Activated naive CD8-positive, alpha-beta T cell (primary cell): ENCODE measurements around the gene LUC7L3.
"Not testable (repeated sequence)": the region's sequence is repeated elsewhere in the genome, so short reads cannot be mapped to it uniquely, and the experiment has no call there.

ENCODE experiments used
- H3K27ac Mint-ChIP-seq: one replicate; pipeline ENCODE4 v1.8.0; 2021; ENCODE audit warnings: mixed read lengths
- H3K27me3 Mint-ChIP-seq: one replicate; pipeline ENCODE4 v1.8.0; 2021; ENCODE audit warnings: mixed read lengths
- H3K36me3 Mint-ChIP-seq: one replicate; pipeline ENCODE4 v1.8.0; 2021; ENCODE audit warnings: mixed read lengths
- H3K4me1 Mint-ChIP-seq: one replicate; pipeline ENCODE4 v1.8.0; 2021; ENCODE audit warnings: low read depth, mixed read lengths
- H3K4me3 Mint-ChIP-seq: one replicate; pipeline ENCODE4 v1.8.0; 2021; ENCODE audit warnings: mild to moderate bottlenecking, mixed read lengths
- H3K9me3 Mint-ChIP-seq: one replicate; pipeline ENCODE4 v1.8.0; 2021; ENCODE audit warnings: low read depth, mixed read lengths

Gene LUC7L3, protein sequence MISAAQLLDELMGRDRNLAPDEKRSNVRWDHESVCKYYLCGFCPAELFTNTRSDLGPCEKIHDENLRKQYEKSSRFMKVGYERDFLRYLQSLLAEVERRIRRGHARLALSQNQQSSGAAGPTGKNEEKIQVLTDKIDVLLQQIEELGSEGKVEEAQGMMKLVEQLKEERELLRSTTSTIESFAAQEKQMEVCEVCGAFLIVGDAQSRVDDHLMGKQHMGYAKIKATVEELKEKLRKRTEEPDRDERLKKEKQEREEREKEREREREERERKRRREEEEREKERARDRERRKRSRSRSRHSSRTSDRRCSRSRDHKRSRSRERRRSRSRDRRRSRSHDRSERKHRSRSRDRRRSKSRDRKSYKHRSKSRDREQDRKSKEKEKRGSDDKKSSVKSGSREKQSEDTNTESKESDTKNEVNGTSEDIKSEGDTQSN

DNA sequence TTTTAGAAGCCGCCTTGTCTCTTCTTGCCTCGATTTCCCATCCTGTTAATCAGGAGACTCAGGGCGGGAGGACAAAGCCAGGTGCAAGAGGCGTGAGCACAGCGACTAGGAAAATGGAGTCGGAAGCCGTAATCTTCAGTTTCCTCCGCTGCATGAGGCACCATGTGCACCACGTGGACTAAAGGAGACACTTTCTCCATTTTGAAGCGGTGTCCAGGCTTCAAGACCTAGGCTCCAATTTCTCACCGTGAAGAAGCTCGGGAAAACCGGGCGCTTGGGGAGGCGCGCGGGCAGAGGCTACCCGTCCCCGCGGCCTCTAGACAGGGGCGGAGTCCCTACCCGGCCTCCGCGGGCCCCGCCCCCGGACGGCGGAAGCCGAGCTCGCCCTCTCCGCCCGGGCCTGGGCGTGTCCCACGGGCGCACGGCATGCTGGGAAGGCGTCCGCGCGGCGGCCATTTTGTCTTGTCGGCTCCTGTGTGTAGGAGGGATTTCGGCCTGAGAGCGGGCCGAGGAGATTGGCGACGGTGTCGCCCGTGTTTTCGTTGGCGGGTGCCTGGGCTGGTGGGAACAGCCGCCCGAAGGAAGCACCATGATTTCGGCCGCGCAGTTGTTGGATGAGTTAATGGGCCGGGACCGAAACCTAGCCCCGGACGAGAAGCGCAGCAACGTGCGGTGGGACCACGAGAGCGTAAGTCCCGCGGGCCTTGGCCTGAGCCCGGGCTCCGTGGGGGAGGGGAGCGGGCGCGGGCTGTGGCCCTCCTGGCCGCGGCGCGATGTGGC lies at the start of gene LUC7L3:
Gene LUC7L3, plus strand, starts transcription at position 460 of the 780 bp plus-strand sequence. Its CDS starts 130 bp downstream, at position 590.
- H3K4me1 Mint-ChIP-seq: peaks cover 26% of the 10 kb centered on the region
- H3K27ac Mint-ChIP-seq: peak within 1 kb of the TSS; percentile 99
- H3K36me3 Mint-ChIP-seq: peaks cover 9% of the 10 kb centered on the region
- H3K4me3 Mint-ChIP-seq: peak within 1 kb of the TSS; percentile 89
- H3K27me3 Mint-ChIP-seq: no peaks in the 10 kb centered on the region
- H3K9me3 Mint-ChIP-seq: no peaks in the 10 kb centered on the region

DNA sequence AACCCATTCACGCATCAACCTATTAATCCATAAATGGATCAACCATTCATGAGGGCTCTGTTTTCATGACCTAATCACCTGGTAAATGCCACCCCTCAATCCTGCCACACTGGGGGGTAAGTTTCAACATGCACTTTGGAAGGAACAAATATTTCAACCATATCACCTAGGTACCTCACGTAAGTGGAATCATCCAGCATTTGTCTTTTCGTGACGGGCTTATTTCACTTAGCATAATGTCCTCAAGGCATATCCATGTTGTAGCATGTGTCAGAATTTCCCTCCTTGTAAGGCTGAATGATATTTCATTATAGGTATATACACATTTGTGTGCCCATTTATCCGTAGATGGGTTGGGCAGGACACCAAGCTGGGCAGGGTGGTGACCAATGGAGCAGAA lies 47.3 kb upstream of the LUC7L3 start:
- H3K36me3 Mint-ChIP-seq: no peaks in the 10 kb centered on the region
- no peaks in the 10 kb centered on the region for H3K9me3 Mint-ChIP-seq
- no peak overlapping the region for H3K4me3 Mint-ChIP-seq
- no peak overlapping the region for H3K27ac Mint-ChIP-seq
- H3K27me3 Mint-ChIP-seq: no peaks in the 10 kb centered on the region
- no peaks in the 10 kb centered on the region for H3K4me1 Mint-ChIP-seq

DNA sequence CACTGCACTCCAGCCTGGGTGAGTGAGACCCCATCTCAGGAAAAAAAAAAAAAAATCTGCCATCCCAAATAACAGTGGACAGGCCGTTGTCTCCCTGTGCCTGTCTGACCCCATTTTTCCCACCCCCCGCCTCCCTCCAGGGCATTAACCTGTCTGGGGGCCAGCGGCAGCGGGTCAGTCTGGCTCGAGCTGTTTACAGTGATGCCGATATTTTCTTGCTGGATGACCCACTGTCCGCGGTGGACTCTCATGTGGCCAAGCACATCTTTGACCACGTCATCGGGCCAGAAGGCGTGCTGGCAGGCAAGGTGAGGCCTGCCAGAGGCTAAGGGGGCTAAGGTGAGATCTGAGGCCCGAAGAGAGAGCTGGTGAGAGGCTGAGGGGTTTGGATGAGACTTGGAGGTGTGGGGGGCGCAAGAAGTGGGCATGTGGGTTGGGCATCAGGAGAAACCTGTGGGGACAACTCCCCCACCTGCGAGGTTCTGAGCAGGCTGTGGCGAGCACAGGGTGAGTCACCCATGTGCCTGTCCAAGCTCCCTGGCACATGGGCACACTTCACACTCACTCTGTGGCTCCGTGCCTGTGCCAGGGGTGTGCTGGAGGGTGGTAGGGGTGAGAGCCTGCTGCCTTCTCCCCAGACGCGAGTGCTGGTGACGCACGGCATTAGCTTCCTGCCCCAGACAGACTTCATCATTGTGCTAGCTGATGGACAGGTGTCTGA lies 46.4 kb upstream of the LUC7L3 start:
- Mint-ChIP-seq H3K4me3 (no peak overlapping the region), H3K4me1 (no peaks in the 10 kb centered on the region), H3K9me3 (no peaks in the 10 kb centered on the region), H3K27me3 (peaks cover 3% of the 10 kb centered on the region), H3K36me3 (no peaks in the 10 kb centered on the region), H3K27ac (no peak overlapping the region)

DNA sequence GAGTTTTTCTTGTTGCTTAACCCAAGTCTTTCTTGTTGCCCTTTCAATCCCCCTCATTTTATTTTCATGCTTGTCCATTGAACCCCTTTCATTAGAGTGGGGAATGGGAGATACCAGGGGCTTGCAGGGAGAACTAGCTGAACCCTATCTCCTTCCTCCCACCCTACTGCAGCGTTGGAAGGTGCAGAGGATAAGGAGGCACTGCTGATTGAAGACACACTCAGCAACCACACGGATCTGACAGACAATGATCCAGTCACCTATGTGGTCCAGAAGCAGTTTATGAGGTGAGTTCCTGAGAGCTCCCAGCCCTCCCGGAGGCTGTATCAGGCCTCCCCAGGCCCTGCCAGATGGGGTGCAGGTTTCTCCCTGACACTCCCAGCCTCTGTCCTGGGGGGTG lies 44.2 kb upstream of the LUC7L3 start:
- Mint-ChIP-seq H3K36me3 (no peaks in the 10 kb centered on the region), H3K4me1 (no peaks in the 10 kb centered on the region), H3K9me3 (no peaks in the 10 kb centered on the region), H3K27me3 (peaks cover 3% of the 10 kb centered on the region), H3K4me3 (no peak overlapping the region), H3K27ac (no peak overlapping the region)

DNA sequence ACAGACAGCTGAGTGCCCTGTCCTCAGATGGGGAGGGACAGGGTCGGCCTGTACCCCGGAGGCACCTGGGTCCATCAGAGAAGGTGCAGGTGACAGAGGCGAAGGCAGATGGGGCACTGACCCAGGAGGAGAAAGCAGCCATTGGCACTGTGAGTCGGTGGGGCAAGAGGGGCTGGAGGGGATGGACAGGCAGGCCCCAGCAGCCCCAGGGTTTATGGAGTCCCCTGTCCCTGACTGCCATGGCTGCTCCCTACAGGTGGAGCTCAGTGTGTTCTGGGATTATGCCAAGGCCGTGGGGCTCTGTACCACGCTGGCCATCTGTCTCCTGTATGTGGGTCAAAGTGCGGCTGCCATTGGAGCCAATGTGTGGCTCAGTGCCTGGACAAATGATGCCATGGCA lies 43.8 kb upstream of the LUC7L3 start:
- Mint-ChIP-seq H3K9me3 (no peaks in the 10 kb centered on the region), H3K36me3 (peaks cover 3% of the 10 kb centered on the region), H3K27me3 (peaks cover 6% of the 10 kb centered on the region), H3K4me1 (no peaks in the 10 kb centered on the region), H3K27ac (no peak overlapping the region), H3K4me3 (no peak overlapping the region)

DNA sequence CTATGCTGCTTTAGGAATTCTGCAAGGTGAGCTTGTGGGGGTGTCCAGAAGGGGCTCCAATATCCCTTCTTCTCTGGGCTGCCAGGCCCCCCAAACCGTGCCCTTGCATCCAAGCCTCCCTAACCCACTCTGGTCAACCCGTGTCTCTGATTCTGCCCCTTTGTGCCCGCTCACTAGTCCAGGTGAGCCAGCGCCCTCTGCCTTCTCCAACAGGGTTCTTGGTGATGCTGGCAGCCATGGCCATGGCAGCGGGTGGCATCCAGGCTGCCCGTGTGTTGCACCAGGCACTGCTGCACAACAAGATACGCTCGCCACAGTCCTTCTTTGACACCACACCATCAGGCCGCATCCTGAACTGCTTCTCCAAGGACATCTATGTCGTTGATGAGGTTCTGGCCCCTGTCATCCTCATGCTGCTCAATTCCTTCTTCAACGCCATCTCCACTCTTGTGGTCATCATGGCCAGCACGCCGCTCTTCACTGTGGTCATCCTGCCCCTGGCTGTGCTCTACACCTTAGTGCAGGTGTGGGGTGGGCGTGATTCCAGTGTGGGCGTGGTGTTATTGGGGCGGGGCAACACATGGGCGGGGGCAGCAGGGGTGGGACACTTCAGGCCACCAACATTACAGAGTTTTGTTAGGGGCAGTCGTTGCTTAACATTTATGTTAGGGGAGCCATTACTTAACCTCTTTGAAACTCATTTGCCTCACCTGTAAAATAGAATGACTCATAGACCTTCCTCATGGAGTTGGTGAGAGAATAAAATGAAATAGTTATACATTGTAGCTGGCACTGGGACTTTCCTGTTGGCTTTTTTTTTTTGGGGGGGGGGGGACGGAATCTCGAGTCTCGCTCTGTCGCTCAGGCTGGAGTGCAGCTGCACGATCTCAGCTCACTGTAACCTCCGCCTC lies 43.1 kb upstream of the LUC7L3 start:
- no peaks in the 10 kb centered on the region for H3K9me3 Mint-ChIP-seq
- H3K36me3 Mint-ChIP-seq: peaks cover 3% of the 10 kb centered on the region
- H3K27me3 Mint-ChIP-seq: peaks cover 8% of the 10 kb centered on the region
- H3K4me1 Mint-ChIP-seq: no peaks in the 10 kb centered on the region
- H3K27ac Mint-ChIP-seq: no peak overlapping the region
- H3K4me3 Mint-ChIP-seq: no peak overlapping the region

DNA sequence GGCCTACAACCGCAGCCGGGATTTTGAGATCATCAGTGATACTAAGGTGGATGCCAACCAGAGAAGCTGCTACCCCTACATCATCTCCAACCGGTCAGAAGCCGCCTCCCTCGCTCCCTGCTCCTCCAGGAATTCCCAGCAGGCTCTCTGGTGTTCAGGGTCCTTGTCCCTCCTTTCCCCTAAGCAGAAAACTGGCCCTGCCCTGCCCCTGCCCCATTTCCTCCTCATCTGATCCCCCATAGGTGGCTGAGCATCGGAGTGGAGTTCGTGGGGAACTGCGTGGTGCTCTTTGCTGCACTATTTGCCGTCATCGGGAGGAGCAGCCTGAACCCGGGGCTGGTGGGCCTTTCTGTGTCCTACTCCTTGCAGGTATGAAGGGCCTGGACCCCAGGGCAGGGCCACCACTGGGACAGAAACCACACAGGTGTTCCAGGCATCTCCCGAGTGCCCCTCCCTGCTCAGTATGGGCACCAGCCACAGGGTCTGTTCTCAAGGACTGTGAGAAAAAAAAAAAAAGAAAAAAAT lies 41.5 kb upstream of the LUC7L3 start:
- H3K4me1 Mint-ChIP-seq: no peaks in the 10 kb centered on the region
- H3K4me3 Mint-ChIP-seq: no peak overlapping the region
- peaks cover 8% of the 10 kb centered on the region for H3K27me3 Mint-ChIP-seq
- H3K27ac Mint-ChIP-seq: no peak overlapping the region
- H3K36me3 Mint-ChIP-seq: peaks cover 3% of the 10 kb centered on the region
- no peaks in the 10 kb centered on the region for H3K9me3 Mint-ChIP-seq

DNA sequence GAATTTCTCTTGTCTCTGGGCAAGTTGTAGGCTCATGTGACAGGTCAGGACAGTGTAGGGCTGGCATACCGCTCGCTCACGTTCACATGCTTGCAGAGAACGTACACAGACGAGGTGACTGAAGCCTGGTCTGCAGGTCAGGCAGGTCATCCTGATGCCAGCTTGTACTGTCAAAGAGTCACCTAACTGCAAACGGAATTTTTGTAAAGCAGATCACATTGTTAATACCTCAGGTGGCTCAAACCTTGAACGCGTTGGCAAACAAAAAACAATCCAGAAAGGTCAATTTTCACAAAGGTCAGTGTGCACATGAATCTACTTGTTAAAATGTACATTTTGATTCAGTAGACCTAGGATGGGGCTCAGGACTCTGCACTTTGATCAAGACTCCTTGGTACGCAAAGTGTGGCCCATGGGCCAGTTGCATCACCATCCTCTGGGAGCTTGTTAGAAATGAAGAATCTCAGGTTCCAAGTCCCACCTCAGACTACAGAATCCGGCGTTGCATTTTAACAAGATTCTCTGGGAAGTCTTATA lies 40.3 kb upstream of the LUC7L3 start:
- Mint-ChIP-seq H3K36me3 (peaks cover 3% of the 10 kb centered on the region), H3K4me3 (no peak overlapping the region), H3K9me3 (no peaks in the 10 kb centered on the region), H3K4me1 (no peaks in the 10 kb centered on the region), H3K27me3 (peaks cover 8% of the 10 kb centered on the region), H3K27ac (no peak overlapping the region)

DNA sequence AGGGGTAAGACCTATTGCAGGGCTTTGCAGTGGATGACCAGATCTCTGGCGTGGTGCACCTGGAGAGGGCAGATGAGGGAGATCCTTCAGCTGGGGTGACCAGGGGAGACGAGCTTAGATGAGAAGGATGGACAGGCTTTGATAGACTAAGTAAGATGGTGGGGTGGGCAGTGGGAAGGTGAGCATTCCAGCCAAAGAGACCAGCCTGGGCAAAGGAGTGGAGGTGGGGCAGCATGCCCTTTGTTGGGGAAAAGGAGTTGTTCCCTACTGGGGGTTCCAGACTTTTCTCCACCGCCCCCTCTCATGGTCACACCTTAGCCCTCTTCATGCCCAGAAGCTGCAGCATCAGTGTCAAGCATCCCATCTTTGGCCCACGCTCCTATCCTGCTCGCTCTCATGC lies 39.3 kb upstream of the LUC7L3 start:
- H3K4me1 Mint-ChIP-seq: no peaks in the 10 kb centered on the region
- H3K36me3 Mint-ChIP-seq: peaks cover 3% of the 10 kb centered on the region
- H3K27me3 Mint-ChIP-seq: peaks cover 8% of the 10 kb centered on the region
- H3K4me3 Mint-ChIP-seq: no peak overlapping the region
- H3K27ac Mint-ChIP-seq: no peak overlapping the region
- no peaks in the 10 kb centered on the region for H3K9me3 Mint-ChIP-seq

DNA sequence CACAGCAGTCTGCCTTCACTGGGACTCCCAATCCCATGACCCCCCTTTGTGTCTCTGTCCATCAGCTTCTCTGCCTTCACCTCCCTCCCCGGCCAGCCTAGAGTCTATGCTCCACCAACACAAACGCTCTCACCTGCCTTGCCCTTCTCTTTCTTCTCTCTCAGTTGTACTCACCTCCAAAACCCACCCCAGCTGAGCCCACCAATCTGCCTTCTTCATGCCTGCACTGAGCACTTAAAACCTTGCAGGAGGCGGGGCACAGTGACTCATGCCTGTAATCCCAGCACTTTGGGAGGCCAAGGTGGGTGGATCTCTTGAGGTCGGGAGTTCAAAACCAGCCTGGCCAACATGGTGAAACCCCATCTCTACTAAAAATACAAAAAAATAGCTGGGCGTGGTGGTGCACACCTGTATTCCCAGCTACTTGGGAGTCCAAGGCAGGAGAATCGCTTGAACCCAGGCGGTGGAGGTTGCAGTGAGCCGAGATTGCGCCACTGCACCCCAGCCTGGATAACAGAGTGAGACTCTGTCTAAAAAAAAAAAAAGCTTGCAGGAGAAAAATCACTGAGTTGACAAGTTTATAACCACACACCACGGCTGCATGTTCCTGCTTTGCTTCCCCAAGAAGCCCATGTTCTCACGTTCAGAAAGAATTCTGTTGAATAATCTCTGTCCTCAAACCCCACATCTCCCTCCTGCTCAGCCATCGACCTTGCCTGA lies 38.7 kb upstream of the LUC7L3 start:
- not testable (repeated sequence) for H3K9me3 Mint-ChIP-seq, H3K4me1 Mint-ChIP-seq, H3K36me3 Mint-ChIP-seq, H3K4me3 Mint-ChIP-seq, H3K27ac Mint-ChIP-seq, H3K27me3 Mint-ChIP-seq

DNA sequence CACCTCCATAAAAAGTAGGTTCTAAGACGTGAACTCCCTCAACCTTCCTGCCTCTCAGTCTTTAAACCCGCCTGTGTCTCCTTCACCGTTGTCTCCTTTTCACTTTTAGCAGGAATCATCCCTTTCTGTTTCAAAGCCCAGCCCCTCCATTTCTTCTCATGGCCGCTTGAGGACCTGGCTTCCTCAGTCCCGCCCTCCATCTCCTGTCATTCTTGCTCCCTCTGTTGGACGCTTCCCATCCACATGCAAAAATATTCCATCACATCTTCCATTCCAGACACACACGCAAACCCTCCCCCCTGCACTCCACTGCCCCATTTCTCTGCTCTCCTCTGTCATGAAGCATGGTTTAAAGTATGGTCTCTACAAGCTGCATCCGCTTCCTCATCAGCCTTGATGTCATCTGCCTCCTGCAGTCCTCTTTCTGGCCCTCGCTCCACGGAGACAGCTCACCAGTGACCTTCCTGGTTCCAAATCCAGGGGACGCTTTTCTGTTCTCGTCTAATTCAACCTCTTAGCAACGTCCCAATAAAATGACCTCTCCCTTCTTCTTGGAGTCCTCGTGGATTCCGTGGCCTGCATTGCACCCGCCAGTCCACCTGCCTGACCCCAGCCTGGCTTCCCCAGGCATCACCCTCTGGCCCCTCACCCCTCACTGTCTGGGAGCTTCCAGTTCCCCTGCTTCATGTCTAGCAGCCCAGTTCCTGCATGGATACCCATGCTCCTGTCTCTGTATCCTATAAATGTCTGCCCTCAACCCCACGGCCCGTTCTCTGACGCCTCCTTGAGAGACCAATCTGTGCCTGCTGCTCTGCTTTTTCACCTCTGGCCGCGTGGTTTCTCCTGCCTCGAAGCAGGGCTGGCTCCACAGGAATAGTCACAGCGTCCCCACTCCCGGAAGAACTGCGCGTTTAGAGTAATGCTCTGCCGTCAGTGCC lies 37.9 kb upstream of the LUC7L3 start:
- Mint-ChIP-seq H3K36me3 (peaks cover 3% of the 10 kb centered on the region), H3K27me3 (peaks cover 8% of the 10 kb centered on the region), H3K4me3 (no peak overlapping the region), H3K4me1 (no peaks in the 10 kb centered on the region), H3K9me3 (no peaks in the 10 kb centered on the region), H3K27ac (no peak overlapping the region)

DNA sequence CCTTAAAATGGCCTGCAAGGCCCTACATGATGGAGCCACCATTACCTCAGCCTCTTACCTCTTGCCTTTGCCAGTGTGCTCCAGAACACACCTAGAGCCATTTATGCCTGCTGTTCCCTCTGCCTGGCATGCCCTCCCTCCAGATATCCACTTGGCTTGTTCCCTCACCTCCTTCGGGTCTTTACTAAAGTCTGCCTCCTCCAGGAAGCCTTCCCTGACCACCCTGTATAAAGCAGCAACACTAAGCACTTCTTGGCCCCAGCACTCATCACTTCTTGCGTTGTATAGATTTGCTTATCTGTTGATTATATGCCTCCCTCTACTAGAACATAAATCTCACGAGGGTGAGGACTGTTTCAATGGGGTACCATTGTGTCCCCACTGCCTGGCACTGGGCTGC lies 37.0 kb upstream of the LUC7L3 start:
- peaks cover 5% of the 10 kb centered on the region for H3K27me3 Mint-ChIP-seq
- no peak overlapping the region for H3K4me3 Mint-ChIP-seq
- no peaks in the 10 kb centered on the region for H3K9me3 Mint-ChIP-seq
- peaks cover 3% of the 10 kb centered on the region for H3K36me3 Mint-ChIP-seq
- no peak overlapping the region for H3K27ac Mint-ChIP-seq
- no peaks in the 10 kb centered on the region for H3K4me1 Mint-ChIP-seq

DNA sequence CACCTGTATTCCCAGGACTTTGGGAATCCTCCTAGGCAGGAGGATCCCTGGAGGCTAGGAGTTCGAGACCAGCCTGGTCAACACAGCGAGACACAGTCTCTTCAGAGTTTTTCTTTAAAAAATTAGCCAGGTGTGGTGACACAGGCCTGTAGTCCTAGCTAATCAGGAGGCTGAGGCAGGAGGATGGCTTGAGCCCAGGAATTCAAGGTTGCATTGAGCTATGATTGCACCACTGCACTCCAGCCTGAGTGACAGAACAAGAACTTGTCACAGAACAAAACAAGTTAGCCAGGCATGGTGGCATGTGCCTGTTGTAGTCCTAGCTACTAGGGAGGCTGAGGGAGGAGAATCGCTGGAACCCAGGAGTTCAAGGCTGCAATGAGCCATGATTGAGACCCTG lies 36.5 kb upstream of the LUC7L3 start:
- H3K4me1 Mint-ChIP-seq: no peaks in the 10 kb centered on the region
- H3K27ac Mint-ChIP-seq: no peak overlapping the region
- no peaks in the 10 kb centered on the region for H3K9me3 Mint-ChIP-seq
- no peak overlapping the region for H3K4me3 Mint-ChIP-seq
- H3K36me3 Mint-ChIP-seq: peaks cover 3% of the 10 kb centered on the region
- peaks cover 5% of the 10 kb centered on the region for H3K27me3 Mint-ChIP-seq
